ENCODE measurements around the gene SHOC2.

- TF ChIP-seq CEBPB (IDR thresholded peaks at IDR 0.05; ENCODE audit: low read depth, low read length) (peak; percentile 43; the same call in 1 of the 2 replicates), POLR2AphosphoS5 (IDR thresholded peaks at IDR 0.05; ENCODE audit: low read depth, low read length) (no peak), ATF3 (IDR thresholded peaks at IDR 0.05; ENCODE audit: insufficient read depth, low read depth, low read length) (no peak), CTCF (IDR thresholded peaks at IDR 0.05; ENCODE audit: control extremely low read depth in 1 of 3, insufficient read depth in 1 of 3, low read depth in 1 of 3, low read length in 3 of 3) (no peak), RFX5 (IDR thresholded peaks at IDR 0.05; ENCODE audit: borderline replicate concordance, low read depth, low read length) (no peak), SP2 (IDR thresholded peaks at IDR 0.05; ENCODE audit: low read length) (no peak), CHD1 (IDR thresholded peaks at IDR 0.05; ENCODE audit: low read depth, low read length) (no peak), RAD21 (IDR thresholded peaks at IDR 0.05 in 1 of 2, conservative IDR thresholded peaks at IDR 0.05 in 1 of 2; ENCODE audit: low read depth in 2 of 2, low read length in 2 of 2) (no peak), CHD7 (IDR thresholded peaks at IDR 0.05; ENCODE audit: insufficient replicate concordance, low read length) (no peak), ATF2 (IDR thresholded peaks at IDR 0.05; ENCODE audit: low read length) (no peak), EZH2 (IDR thresholded peaks at IDR 0.05; ENCODE audit: low read depth, low read length, severe bottlenecking) (no peak), CHD2 (IDR thresholded peaks at IDR 0.05; ENCODE audit: low read length) (no peak)
Observed at GRCh38 chr10:110971638-110972037, 52.2 kb downstream of the SHOC2 start.

Data from H1 (cell line).